ENCODE results near the gene SEZ6L.

SEZ6L gene

GRCh38 chr22:26264162-26264561 lies 94.9 kb downstream of the SEZ6L start:
- in situ Hi-C loops (cut with MboI; ENCODE audit: low pct_unique_long_range_greater_than_20kb, low sequenced_read_pairs, unreplicated experiment) = no loop called here
- no peak for TF ChIP-seq CTCF (IDR thresholded peaks at IDR 0.05; ENCODE audit: extremely low read depth, insufficient read depth, missing control alignments)
- no peak for DNase-seq (ENCODE audit: low spot score)

- in situ Hi-C loops (cut with MboI; ENCODE audit: low pct_unique_long_range_greater_than_20kb, low sequenced_read_pairs, unreplicated experiment) = no loop called here
- TF ChIP-seq CTCF (IDR thresholded peaks at IDR 0.05; ENCODE audit: extremely low read depth, insufficient read depth, missing control alignments) = no peak
- DNase-seq (ENCODE audit: low spot score) = no peak
Observed at GRCh38 chr22:26265281-26265680, 96.0 kb downstream of the SEZ6L start.

GRCh38 chr22:26265909-26266308 lies 96.6 kb downstream of the SEZ6L start:
- in situ Hi-C loops (cut with MboI; ENCODE audit: low pct_unique_long_range_greater_than_20kb, low sequenced_read_pairs, unreplicated experiment) = no loop called here
- DNase-seq (ENCODE audit: low spot score) = no peak
- no peak for TF ChIP-seq CTCF (IDR thresholded peaks at IDR 0.05; ENCODE audit: extremely low read depth, insufficient read depth, missing control alignments)

- in situ Hi-C loops (cut with MboI; ENCODE audit: low pct_unique_long_range_greater_than_20kb, low sequenced_read_pairs, unreplicated experiment) = no loop called here
- DNase-seq (ENCODE audit: low spot score) = no peak
- no peak for TF ChIP-seq CTCF (IDR thresholded peaks at IDR 0.05; ENCODE audit: extremely low read depth, insufficient read depth, missing control alignments)
Observed at GRCh38 chr22:26267856-26268255, 98.6 kb downstream of the SEZ6L start.

- DNase-seq (ENCODE audit: low spot score) = no peak
- TF ChIP-seq CTCF (IDR thresholded peaks at IDR 0.05; ENCODE audit: extremely low read depth, insufficient read depth, missing control alignments) = no peak
- in situ Hi-C loops (cut with MboI; ENCODE audit: low pct_unique_long_range_greater_than_20kb, low sequenced_read_pairs, unreplicated experiment) = no loop called here
Observed at GRCh38 chr22:26269572-26269971, 100.3 kb downstream of the SEZ6L start.

GRCh38 chr22:26271427-26271826 lies 102.2 kb downstream of the SEZ6L start:
- no peak for TF ChIP-seq CTCF (IDR thresholded peaks at IDR 0.05; ENCODE audit: extremely low read depth, insufficient read depth, missing control alignments)
- no peak for DNase-seq (ENCODE audit: low spot score)
- in situ Hi-C loops (cut with MboI; ENCODE audit: low pct_unique_long_range_greater_than_20kb, low sequenced_read_pairs, unreplicated experiment) = no loop called here
